Left cardiac atrium (tissue), 4 donors: ENCODE data around the gene CYP51A1. TPM values are rescaled to one million over a fixed set of nuclear protein-coding genes. Genes with fewer than 3 reads are reported as not detected.
"Not testable (repeated sequence)": the region's sequence is repeated elsewhere in the genome, so short reads cannot be mapped to it uniquely, and the experiment has no call there.

Experiments used
- ATAC-seq, 2 donors: fragments of 200-7000 bp; cut with Tn5 transposase; one replicate each; pipeline ENCODE4 v1.9.1; 2020; ENCODE audit warnings: mild to moderate bottlenecking in 2 of 2, moderate library complexity in 2 of 2
- DNase-seq: peaks from one replicate; pipeline ENCODE4 v3.0.0-alpha.2; 2020
- intact Hi-C, 2 donors: fragments of 100-400 bp; cut with DNase I; formaldehyde crosslinking; loops; one replicate each; pipeline versions ENCODE4 v1.14.1 to v1.15.1; 2022 to 2023
- total RNA-seq, 2 donors: library from RNA; stranded (reverse); fragmentation: NEBNext Ultra II Directional; extraction: Animal tissue kit (Norgen Biotek cat#: 25700); gene quantifications; one replicate each; pipeline ENCODE4 v1.2.1, GENCODE V29; 2021
- donor health status: DM: no; HTN: yes; CAD: no.
- donor health status: DM: no; HTN: yes; CAD: no; lungs with severe emphysema.
- donor health status: DM: yes; HTN: yes; CAD: no.
- donor health status: Dilated cardiomyopathy.

CYP51A1 gene
- total RNA-seq, 2 donors from 2014 or later = 28.3 to 61.1 TPM

- DNase-seq = no peak
- intact Hi-C loops = no loop called here
- peak; percentile 11 to 23 for ATAC-seq
Observed at GRCh38 chr7:92133133-92133736, 1.0 kb downstream of the CYP51A1 start.

DNA sequence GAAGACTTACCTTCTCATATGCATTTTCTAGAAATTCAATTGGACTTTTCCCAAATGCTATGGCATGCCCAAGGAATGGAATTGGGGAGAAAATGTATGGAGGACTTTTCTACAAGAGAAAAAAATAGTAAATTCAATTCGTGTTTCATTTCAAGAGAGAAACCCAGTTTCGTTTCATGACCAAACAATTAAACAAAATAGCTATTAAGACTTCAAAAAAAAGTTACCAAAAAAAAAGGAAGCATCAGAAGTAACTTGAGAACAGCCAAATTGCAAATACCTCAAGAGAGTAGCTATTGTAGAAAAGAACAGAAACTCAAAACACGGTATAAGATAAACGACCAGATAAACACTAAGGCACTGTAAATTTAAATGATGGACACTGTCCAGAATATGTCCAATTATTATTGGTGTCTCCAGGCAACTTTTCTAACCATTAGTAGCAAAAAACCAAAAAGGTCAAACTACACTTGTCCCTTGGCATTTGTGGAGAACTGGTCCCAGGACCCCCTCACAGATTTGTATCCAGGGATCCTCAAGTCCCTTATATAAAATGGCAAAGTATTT is 2.4 kb downstream of the CYP51A1 start:
- ATAC-seq = no peak
- intact Hi-C loops = no loop called here
- no peak for DNase-seq

- ATAC-seq = no peak
- intact Hi-C loops = no loop called here
- no peak for DNase-seq
Observed at GRCh38 chr7:92131093-92131492, 3.2 kb downstream of the CYP51A1 start.

DNA sequence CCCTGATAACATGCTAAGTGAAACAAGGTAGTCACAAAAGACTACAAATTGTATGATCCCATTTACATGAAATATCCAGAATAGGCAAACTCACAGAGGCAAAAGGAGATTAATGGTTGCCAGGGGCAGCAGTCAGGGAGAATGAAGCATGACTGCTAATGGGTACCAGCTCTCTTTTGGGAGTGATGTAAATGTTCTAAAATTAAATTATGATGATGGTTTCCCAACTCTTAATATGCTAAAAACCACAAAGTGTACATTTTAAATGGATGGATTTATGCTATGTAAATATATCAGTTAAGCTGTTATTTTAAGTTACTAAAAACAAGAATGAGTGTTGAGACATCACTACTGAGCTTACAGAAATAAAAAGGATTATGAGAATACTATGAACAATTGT is 12.6 kb downstream of the CYP51A1 start:
- DNase-seq = no peak
- no peak for ATAC-seq
- intact Hi-C loops = no loop called here

GRCh38 chr7:92119213-92119759 is 15.0 kb downstream of the CYP51A1 start:
- intact Hi-C loops = no loop called here
- ATAC-seq (no peak), DNase-seq (no peak)

DNA sequence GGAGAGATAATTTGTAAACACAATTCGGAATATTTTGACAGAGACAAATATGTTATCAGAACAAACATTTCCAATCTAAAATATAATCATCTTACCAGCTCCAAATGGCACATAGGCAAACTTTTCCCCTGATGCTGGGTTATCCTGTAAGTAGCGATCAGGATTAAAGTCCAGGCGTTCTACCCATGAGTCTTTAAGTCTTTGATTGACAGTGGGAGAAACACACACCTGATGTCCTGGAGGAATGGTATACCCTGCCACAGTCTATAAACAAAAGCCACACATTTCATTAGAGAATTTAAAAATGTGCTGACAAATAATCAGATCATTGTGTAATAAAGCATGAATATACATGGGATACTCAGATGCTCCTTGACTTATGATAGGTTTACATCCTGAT is 17.3 kb downstream of the CYP51A1 start:
- intact Hi-C loops = no loop called here
- no peak for DNase-seq
- no peak for ATAC-seq

DNA sequence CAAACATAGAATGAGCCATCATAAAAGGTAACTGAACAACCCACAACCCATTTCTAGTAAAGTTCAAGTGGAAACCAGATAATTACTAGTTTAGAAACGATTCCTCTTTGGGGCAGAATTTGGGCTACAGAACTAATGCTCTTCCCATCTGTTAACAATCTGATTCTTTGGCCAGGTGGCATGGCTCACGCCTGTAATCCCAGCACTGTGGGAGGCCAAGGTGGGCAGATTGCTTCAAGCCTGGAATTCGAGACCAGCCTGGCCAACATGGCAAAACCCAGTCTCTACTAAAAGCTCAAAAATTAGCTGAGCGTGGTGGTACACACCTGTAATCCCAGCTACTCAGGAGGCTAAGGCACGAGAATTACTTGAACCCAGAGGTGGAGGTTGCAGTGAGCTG is 18.5 kb downstream of the CYP51A1 start:
- intact Hi-C loops = no loop called here
- ATAC-seq = no peak
- DNase-seq = no peak

DNA sequence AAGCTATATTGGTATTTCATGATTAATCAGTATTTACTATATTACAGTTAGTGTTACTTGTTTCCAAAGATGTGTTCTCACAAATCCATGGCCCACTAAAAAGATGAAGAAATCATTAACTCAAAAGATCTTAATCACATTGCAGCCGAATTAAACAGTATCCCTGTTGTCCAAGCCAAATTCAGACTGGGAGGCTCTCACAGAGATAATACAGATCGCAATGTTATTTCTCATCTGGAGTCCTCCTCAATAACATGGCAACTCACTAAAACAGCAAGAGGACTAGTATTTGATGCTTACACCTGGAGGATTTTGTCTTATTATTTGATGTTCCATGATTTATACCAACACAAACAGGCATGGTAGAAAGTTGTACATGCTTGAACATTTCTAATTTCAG is 23.4 kb downstream of the CYP51A1 start:
- DNase-seq = no peak
- no peak for ATAC-seq
- intact Hi-C loops = no loop called here

- no peak for DNase-seq
- no peak for ATAC-seq
- intact Hi-C loops = no loop called here
Observed at GRCh38 chr7:92108821-92109220, 25.5 kb downstream of the CYP51A1 start.

DNA sequence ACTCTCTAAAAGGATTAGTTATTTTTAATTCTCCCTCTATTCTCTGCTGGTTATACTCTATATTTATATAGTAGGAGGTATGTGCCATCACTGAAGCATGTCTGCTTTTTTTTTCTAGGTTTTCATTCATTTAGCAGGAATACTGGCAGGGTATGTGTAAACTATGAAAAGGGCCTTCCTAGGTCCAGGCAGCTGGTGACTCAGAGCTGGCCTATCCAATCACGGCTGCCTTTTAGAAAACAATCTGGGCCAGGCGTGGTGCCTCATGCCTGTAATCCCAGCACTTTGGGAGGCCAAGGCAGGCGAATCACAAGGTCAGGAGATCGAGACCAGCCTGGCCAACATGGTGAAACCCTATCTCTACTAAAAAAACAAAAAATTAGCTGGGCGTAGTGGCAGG is 31.4 kb downstream of the CYP51A1 start:
- intact Hi-C loops, ATAC-seq, DNase-seq: not testable (repeated sequence)

GRCh38 chr7:92100534-92100933 is 33.7 kb downstream of the CYP51A1 start:
- intact Hi-C loops = no loop called here
- no peak for DNase-seq

GRCh38 chr7:92095380-92095779 is 38.9 kb downstream of the CYP51A1 start:
- peak in 1 of 2 donors; percentile 53 for ATAC-seq

More at GRCh38 chr7:92100534-92100933, 33.7 kb downstream of the CYP51A1 start:
- no peak for ATAC-seq

GRCh38 chr7:92092210-92092609 is 42.1 kb downstream of the CYP51A1 start:
- DNase-seq (no peak), ATAC-seq (no peak)
- intact Hi-C loops = loop anchor here in 1 of 2 donors (10.0 kb wide), 1 partner anchor 133 kb away; no protein-coding TSS in a partner anchor

More at GRCh38 chr7:92095380-92095779, 38.9 kb downstream of the CYP51A1 start:
- DNase-seq = no peak
- intact Hi-C loops = loop anchor here in 1 of 2 donors (10.0 kb wide), 1 partner anchor 129 kb away; no protein-coding TSS in a partner anchor

DNA sequence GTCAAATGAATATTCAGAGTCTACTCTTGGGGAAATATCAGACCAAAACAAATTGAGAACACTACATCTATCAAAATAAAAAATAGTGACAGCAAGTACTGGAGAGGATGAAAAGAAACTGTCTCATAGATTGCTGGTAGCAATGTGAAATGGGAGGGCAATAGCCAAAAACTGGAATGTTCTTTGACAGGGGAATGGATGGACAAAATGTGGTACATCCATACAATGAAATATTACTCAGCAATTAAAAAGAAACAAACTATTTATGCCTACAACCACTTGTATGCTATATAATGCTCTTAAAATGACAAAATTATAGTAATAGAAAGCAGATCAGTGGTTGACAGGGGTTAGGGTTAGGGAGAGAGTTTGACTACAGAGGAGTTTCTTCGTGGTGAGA is 46.0 kb downstream of the CYP51A1 start:
- intact Hi-C loops = no loop called here
- DNase-seq (no peak), ATAC-seq (no peak)

- intact Hi-C loops, DNase-seq, ATAC-seq: not testable (repeated sequence)
Observed at GRCh38 chr7:92083922-92084321, 50.4 kb downstream of the CYP51A1 start.

- intact Hi-C loops = no loop called here
- ATAC-seq (no peak), DNase-seq (no peak)
Observed at GRCh38 chr7:92076509-92076908, 57.8 kb downstream of the CYP51A1 start.

GRCh38 chr7:92075455-92076158 is 58.7 kb downstream of the CYP51A1 start:
- intact Hi-C loops = no loop called here
- ATAC-seq = no peak

GRCh38 chr7:92072708-92073107 is 61.6 kb downstream of the CYP51A1 start:
- DNase-seq (no peak), ATAC-seq (no peak)
- intact Hi-C loops = no loop called here

More at GRCh38 chr7:92075455-92076158, 58.7 kb downstream of the CYP51A1 start:
- no peak for DNase-seq

- ATAC-seq (no peak), DNase-seq (no peak)
- intact Hi-C loops = no loop called here
Observed at GRCh38 chr7:92072121-92072520, 62.2 kb downstream of the CYP51A1 start.

DNA sequence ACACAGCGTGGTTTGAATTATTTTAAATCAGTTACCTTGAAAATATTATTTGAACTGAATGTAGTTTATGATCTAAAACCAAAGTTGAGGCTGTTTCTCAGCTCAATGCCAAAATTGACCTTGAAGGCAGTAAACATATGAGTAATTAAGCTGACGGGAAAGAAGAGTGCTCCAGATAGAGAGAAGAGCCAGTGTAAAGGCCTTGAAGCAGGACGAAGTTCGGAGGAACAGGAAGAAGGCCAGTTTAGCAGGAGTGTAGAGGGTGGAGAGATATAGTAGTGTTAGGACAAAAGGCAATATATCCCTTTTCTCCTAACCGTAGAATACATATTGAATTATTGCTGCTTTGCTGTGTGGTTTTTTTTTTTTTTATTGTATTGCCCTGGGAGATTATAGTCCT is 63.2 kb downstream of the CYP51A1 start:
- DNase-seq (no peak), ATAC-seq (no peak)
- intact Hi-C loops = no loop called here
